Activated T-helper 1 cell treated with Interleukin-2 at 50 U/mL for 16 hours (primary cell): ENCODE measurements around the gene CKAP5.
"Not testable (repeated sequence)": the region's sequence is repeated elsewhere in the genome, so short reads cannot be mapped to it uniquely, and the experiment has no call there.

ENCODE experiments used
- DNase-seq: peaks from one replicate; pipeline ENCODE4 v3.0.0-alpha.2; 2020; ENCODE audit warnings: low read depth

CKAP5 gene

DNA sequence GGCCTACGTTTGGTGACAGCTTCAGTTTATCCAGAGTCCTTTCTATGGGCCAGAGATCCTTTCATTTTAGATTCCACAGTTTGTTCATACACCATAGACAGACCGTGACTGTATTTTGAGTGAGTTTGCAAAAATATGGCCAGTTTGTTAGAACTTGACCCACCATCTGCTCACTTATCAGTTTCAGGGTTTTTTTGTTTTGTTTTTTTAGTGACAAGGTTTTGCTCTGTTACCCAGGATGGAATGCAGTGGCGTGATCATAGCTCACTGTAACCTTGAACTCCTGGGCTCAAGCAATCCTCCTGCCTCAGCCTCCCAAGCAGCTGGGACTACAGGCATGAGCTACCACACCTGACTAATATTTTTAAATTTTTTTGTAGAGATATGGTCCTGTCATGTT, 9.1 kb upstream of the CKAP5 start:
- DNase-seq: no peak

DNA sequence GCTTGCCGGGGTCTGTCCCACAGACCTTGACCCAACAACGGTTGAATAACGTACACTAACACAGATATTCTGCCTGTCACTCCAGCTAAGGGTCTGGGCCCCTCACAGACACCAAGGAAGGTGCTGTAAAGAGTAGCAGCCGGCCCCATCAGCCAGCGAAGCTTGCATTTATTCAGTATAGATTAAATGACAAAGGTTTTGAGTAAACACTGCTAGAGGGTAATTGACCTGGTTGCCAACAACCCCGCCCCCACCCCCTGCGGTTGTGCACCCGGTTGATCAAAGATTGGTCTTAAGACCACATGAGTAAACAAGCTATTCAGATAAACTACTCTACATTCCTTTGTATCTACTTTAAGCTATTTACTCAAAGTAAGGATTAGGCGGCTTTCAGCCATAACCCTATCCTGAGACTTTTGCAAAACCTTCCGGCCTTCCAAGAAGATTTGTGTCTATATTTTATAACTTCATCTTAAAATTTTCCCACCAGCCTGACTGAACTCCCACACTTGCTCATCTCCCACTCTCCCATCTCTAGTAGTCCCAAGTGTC, 4.8 kb upstream of the CKAP5 start:
- no peak for DNase-seq

DNA sequence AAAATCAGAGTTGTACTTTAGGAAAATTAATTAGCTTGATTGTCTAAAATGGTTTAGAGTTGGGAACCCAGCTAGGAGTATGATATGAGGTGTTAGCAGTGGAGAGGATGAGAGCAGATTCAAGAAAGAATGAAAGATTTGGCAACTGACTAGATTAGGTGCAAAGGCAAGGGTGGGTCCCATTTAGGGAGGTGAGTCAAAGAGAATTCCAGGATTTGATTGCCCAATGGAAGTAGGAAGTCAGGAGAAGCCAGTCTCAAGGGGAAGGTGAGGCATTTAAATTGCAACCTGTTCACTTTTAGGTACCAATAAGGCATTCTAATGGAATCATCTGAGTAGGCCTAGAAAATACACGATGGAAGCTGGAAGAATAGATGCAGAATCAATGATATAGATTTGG, 3.6 kb upstream of the CKAP5 start:
- DNase-seq: no peak

DNA sequence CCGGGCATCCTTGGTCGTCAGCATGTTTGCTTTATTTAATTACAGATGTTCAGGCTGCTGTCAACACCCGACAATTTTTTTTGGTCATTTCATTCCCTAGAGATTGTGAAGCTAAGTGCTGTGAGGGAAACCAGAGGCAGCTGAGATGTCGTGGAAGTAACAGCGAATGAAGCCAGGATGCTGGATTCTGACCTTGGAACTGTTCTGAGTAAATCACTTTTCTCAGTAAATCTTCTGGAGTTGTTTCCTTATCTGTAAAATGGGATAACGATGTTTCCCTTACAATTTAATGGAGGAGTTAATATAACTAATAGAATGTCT, 390 bp upstream of the CKAP5 start:
- DNase-seq: no peak

DNA sequence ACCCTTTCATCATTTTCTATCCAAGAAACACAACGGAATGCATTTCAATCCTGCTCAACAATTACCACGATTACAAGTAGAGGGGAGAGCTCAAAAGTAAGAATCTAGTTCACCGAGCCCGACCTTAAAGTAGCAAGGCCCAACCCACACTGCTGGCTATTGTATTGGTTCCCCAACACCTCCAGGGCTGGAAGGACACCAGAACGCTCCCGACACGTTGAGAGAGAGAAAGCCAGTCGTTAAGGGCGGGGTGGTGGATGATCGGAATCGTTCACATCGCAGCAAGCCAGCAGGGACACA, 690 bp downstream of the CKAP5 start:
- no peak for DNase-seq

DNA sequence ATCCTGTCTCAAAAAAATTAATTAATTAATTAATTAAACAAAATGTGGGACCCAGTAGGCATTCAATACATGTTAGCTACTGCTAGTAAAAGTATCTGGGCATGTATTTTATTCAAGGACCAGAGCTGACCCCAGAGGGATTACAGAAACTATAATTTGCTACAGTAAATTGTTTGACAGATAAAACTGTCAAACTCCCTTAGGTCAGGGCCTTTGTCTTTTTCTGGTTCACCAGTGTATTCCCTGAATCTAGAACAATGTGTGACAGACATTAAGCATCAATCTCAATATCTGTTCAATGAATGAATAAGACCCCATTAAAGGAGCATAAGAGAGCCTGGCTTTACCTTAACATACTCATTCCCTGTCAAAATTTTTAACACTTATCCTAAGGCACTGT, 6.0 kb downstream of the CKAP5 start:
- no peak for DNase-seq

DNA sequence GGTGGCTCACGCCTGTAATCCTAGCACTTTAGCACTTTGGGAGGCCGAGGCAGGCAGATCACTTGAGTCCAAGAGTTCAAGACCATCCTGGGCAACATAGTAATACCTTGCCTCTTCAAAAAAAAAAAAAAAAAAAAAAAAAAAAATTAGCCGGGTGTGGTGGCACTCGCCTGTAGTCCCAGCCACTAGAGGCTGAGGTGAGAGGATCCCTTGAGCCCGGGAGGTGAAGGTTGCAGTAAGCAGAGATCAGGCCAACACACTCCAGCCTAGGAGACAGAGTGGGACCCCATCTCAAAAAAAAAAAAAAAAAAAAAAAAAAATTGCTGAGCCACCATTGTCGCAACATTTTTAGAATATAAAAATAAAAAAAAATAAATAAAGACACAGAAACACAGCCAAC, 7.6 kb downstream of the CKAP5 start:
- DNase-seq: no peak

DNA sequence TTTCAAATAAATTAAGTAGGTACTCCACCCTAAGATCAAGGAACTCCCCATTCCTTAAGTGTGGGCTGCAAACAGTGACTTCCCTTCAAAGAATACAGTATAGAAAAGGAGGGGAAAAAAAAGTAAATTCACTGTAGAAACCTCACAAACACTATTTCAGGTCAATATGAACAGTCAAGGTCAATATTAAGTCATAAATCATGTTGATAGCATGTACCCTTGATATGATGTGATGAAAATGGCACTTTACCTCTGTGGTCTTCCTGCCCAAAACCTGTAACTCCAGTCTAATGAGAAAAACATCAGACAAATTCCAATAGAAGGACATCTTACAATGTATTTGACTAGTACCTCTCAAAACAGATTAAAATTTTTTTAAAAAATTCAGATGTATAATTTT, 8.2 kb downstream of the CKAP5 start:
- no peak for DNase-seq

DNA sequence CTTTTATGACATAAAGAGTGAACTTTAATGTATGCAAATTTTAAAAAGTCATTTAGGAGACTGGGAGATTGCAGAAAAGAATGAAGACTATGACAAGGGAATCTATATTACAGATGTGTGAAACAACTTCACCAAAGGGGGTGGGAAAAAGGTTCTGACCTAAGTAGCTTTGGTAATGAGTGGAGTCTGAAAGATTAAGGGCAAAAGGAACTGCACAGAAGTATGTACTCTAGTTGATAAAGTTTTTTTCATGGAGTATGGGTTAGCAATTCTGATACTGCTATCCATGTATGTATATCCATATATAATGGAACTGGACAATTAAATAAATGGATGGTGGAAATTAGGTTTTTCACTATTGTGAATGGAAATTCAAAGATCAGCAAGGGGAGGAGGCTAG, 9.2 kb downstream of the CKAP5 start:
- no peak for DNase-seq

DNA sequence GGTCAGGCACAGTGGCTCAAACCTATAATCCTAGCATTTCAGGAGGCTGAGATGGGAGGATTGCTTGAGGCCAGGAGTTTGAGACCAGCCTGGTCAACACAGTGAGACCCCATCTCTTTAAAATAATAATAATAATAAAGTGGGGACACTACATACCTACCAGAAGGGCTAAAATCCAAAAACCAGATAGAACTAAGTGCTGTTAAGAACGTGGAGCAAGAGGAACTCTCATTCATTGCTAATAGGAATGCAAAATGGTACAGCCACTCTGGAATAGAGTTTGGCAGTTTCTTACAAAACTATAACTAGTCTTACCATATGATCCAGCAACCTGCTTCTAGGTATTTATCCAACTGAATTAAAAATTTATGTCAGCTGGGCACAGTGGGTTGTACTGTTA, 9.6 kb downstream of the CKAP5 start:
- no peak for DNase-seq

DNA sequence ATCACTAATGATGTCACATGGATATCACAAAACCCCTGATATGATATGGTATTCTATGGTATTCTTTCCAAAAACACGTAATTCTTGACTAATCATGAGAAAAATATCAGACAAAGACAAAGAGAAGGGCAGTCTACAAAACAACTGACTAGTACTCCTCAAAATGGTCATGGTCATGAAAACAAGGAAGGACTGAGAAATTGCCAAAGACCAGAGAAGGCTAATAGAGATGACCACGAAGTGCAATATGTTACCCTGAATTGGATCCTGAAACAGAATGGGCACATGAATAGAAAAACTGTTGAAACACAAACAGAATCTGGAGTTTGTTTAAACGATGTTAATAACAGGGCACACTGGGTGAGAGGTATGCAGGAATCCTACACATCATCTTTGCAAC, 10.2 kb downstream of the CKAP5 start:
- DNase-seq: no peak

DNA sequence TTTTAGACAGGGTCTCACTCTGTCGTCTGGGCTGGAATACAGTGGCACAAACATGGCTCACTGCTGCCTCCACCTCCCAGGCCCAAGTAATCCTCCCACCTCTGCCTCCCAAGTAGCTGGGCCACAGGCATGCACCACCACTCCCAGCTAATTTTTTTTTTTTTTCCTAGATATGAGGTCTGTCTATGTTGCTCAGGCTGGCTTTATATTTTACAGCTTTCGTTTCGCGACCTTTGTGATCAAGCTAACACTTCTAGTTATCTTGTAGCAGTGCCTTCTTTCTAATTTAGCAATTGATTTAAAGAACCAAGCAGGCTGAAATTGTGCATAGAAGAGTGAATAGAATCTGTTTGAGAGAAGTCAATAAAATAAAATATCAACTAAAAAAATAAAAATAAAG, 11.3 kb downstream of the CKAP5 start:
- no peak for DNase-seq

DNA sequence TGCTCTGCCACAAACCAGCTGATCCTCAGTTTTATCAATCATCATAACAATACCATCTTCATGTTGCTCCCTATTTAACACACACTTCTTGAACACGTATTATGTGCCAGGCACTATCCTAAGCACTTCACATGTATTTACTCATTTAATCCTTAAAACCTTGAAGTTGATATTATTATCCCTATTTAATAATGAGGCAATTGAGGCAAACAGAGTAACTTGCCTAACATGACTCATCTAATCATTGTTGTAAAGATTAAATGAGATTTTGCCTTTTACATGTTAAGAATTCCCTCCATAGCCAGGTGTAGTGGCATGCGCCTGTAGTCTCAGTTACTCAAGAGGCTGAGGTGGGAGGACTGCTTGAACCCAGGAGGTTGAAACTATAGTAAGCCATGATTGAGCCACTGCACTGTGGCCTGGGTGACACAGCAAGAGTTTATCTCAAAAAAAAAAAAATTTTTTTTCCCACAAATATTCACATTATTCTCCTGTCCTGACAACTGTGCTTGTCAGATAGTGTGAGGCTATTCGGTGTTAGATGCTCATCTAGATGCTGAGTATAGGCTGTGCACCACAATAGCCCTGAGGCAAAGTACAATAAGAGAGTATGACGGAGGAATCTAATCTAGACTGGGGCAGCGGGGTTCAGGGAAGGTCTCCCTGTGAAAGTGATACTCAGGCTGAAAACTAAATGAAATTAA, 13.4 kb downstream of the CKAP5 start:
- no peak for DNase-seq

DNA sequence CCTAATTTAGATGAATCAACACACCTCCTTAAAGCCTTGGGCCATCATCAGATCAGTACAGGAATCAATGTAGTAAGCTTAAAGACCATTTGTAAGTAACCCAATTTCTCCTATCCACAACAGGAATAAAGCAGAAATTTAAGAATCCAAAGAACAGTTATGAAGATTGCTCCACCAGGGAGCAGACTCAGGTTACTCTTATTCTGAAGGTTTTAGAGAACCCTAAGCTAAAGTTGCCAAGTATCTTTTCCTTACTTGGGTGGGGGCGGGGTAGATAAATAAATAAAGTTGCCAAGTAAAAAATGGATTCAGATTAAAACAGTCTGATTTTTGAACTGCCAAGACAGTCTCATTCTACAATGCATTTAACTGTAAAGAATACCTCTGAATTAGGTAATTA, 18.1 kb downstream of the CKAP5 start:
- no peak for DNase-seq

DNA sequence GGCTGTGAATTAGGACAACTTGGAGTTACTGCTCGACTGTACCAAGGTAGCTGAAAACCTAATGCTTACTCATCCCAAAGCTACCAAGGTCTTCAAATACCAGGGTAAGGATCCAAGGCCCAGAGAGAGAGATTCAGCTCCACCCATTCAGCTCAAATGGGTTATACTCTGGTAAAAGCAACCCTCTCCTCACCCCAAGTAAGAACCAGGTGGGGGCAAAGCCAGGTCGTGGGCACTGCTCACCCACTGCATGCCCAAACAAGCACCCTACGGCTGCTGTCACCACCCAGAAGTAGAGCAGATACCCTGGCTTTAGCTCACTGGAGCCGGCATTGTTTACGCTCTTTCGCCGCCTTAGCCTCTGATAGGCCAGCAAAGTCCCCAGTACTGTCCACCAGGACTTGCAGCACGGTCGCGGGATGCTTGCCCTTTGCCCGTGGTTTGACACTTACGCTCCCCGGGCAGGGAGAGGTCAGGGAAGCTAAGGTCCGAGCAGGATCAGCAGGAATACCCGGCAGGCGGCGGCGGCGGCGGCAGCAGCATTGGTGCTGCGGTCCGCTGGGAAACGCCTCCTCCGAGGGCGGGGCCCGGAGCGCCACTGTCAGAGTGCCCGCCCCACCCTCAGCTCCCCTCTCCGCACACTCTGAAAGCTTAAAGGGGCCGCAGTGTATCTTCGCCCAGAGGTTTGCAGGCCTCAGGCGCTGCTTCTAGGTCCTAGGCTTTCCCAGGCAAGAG, 19.6 kb downstream of the CKAP5 start:
- DNase-seq: peak; percentile 53

DNA sequence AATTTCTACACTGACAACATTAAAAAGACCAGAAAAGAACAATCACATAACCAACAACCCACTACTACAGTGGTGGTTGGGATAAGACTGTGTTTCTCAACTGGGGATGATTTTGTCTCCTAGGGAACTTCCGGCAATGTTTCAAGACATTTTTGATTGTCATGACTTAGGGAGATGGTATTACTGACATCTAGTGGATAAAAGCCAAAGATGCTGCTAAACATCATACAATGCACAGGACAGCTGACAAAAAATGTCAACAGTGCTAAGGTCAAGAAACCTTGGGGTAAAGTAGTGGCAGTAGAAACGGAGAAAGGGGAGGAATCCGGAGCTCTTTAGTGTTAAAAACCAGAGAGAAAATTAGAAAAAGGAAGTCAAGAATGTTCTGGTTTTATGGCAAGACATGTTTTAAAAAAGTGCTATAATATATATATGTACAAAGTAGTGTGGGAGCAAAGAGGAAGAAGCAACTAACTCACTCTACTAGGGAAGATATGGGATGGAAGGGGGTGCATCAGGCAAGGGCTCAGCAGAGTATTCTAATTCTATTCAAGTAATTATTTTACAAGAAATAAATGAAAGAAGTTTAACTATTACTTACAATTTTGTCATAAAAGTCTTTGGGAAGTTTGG, 37.2 kb downstream of the CKAP5 start:
- no peak for DNase-seq

DNA sequence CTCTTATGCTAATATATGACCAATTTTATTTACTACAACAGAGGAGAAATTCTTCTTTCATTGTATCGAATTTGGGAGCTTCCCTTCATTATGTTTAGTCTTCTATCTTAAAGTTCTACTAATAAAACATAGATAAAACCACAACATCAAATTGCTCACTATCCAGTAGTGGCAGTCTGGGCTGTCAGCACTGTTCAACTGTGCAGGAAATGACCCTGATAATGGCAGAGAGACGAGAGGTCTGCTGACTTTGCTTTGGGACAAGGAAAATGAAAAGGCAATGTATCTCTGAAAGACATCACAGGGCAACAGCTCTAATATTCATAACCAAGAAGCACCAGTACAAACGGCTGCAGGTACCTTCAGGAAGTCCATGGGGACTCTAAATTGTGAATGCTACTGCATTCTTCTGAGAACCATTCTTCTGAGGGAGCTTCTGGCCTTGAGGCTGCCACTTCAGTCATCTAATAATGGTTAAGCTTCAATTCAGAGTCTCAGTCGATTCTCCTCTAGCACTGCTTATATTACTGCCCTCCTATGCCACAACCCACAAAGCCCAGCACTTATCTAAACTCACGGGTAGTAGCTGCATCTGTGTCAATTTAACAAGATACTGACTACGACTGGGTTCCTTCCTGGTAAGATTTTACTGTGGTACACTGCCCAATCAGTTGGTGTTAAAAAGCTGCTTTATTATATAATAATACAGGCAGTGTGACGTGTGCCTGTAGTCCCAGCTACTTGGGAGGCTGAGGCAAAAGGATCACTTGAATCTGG, 44.2 kb downstream of the CKAP5 start:
- DNase-seq: no peak

DNA sequence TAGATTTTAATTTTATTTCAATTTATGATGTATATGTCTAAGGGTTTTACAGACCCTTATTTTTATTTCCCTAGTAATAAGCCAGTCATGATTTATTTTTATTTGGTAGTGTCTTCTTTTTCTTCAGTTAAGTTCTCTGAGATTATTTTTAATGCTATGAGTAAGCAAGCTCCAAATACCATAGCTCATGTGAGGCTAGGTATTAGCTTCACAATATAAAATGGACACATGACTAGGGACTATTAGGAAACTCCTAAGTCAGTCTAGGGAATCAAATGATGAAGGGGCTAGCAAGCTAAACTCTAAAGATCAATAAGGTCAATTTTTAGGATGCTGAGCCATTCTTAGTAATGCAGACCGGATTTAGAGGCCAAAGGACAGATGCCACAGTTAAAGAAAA, 45.9 kb downstream of the CKAP5 start:
- no peak for DNase-seq

DNA sequence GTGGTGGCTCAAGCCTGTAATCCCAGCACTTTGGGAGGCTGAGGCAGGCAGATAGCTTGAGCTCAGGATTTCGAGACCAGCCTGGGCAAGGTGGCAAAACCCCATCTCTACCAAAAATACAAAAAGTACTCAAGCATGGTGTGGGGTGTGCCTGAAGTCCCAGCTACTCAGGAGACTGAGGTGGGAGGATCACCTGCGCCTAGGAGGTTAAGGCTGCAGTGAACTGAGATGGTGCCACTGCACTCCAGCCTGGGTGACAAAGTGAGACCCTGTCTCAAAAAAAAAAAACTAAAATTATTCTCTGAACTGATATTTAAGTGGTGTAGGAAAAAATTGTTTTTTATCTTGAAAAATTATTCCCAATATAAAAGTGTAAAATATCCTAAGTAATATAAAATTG, 46.4 kb downstream of the CKAP5 start:
- DNase-seq: not testable (repeated sequence)

DNA sequence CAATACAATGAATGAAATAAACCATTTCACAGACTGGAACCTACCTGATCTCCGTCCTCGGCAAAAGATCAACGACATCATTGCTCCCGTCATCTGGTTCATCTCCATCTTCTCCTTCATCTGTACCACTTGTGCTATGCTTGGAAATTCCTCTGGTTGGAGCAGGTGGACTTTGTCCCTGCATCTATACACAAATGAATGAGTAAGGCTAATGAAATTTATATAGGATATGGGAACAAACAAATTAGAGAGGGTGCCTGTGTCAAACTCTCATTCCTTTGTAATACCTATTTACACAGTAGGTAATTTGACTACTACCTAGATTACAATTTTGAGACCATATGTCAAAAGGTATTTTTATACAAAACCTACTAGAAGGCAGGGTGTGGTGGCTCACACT, 67.7 kb downstream of the CKAP5 start:
- no peak for DNase-seq

DNA sequence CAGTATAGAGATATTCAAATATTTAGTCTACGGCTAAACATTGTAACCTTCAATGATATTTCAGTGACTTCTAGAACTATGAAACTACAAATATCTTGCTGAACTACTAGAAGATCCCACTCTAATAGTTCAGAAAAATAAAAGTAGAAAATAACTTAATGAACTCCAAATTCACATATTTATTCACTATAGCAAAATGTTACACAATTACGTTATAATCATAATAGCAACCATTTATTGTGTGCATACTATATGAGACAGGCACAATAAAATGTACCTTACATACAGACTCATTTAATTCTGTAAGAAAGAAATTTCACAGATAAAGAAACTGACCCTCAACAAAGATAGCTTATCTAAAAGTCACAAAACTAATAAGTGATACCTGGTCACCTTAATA, 69.2 kb downstream of the CKAP5 start:
- DNase-seq: no peak

DNA sequence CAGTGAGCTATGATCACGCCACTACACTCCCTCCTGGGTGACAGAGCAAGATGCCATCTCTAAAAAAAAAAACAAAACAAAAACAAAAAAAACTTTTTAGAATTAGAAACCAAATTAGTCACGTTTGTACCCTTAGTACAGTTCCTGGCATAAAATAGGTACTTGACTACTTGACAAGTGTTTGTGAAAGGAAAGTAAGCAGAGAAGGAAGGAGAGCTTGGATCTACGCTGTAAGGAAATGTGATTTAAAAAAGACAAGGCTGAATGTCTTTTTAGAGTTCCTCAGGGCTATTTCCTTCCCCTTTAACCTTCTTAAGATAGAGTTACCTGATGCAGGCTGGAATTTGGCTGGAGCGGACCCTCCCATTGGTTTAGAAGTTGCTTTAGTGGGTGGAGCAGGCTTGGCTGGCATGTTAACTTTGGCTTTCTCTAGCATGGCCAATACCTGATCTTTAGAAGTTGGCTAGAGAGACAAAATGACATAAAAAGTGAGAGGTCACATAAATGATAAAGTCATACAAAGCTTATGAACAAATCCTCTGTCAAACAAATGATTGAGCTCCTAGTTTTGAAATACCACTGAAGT, 76.4 kb downstream of the CKAP5 start:
- DNase-seq: no peak

DNA sequence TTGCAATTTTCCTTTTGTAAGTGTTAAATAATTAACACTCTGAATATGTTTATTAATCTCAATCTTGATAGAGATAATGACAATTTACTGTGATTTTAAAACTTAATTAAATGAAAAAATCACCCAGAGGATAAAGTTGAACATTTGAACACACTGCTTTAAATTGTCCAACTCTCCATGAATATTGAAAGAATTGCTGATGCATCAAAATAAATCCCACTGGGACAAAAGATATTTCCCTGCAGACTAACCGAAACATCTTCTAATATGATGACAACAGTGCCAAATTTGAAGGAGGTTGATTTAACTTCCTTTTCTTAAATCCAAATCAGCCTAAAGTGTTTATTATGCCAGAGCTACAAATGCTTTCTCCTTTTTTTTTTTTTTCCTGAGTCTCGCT, 79.4 kb downstream of the CKAP5 start:
- no peak for DNase-seq
